ENCODE measurements around the gene BTBD17.

The BTBD17 gene

GRCh38 chr17:74387365-74388218 lies 25.9 kb upstream of the BTBD17 start:
- no peak for DNase-seq (ENCODE audit: low read depth, low spot score)

GRCh38 chr17:74386386-74386785 lies 24.7 kb upstream of the BTBD17 start:
- DNase-seq (ENCODE audit: low read depth, low spot score) = no peak

GRCh38 chr17:74385201-74385600 lies 23.5 kb upstream of the BTBD17 start:
- DNase-seq (ENCODE audit: low read depth, low spot score) = no peak

DNA sequence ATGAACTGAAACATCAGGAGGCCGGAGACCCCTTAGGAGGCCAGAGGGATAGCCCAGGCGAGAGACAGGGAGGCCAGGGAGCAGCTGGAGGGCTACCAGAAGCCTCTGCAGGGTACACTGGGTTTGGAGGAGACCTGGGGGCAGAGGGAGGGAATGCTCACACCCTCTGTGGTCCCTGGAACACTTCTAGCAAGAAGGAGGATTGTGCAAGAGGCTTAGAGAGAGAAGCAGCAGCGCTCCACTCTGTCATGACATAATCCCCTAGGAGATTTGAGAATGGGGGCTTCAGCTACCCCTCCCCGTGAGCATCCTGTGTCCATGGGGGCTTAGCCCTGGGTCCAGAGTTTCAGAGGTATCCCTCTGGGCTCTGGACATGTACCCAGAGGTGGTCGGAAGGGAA lies 21.5 kb upstream of the BTBD17 start:
- no peak for DNase-seq (ENCODE audit: low read depth, low spot score)

DNA sequence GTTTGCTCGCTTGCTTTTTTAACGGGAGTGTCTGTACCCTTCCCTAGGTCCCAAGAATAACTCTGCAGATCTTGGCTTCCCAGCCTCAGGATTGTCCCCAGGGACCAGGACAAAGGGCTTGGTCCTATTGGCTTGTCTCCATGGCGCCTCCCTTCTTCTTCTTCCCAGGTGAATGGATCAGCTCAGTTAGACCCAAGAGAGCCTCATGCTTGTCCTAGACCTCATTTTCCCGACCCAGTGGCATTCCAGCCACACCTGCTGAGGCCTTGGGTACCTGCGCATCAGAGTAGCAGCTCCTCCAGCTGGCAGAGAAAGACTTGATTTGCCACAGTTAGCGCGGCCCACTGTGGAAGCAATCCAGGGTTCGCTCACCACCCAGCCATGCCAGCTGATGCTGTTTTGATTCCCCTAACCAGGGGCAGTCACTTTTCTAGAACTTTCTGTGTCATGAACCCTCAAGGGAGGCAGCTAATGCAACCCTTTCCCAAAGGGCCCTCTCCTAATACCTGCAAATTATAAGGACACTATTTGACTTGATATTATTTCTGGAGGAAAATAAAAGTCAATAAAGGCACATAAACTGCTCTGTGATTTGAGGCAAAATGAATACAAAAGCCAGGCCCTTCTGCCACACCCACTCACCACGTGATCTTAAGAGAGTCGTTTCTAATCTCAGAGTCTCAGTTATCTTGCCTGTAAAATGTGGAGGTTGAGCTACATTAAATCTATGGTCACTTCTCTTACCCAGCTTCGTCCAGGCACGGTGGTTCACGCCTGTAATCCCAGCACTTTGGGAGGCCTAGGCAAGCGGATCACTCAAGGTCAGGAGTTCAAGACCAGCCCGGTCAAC lies 19.5 kb upstream of the BTBD17 start:
- no peak for DNase-seq (ENCODE audit: low read depth, low spot score)

DNA sequence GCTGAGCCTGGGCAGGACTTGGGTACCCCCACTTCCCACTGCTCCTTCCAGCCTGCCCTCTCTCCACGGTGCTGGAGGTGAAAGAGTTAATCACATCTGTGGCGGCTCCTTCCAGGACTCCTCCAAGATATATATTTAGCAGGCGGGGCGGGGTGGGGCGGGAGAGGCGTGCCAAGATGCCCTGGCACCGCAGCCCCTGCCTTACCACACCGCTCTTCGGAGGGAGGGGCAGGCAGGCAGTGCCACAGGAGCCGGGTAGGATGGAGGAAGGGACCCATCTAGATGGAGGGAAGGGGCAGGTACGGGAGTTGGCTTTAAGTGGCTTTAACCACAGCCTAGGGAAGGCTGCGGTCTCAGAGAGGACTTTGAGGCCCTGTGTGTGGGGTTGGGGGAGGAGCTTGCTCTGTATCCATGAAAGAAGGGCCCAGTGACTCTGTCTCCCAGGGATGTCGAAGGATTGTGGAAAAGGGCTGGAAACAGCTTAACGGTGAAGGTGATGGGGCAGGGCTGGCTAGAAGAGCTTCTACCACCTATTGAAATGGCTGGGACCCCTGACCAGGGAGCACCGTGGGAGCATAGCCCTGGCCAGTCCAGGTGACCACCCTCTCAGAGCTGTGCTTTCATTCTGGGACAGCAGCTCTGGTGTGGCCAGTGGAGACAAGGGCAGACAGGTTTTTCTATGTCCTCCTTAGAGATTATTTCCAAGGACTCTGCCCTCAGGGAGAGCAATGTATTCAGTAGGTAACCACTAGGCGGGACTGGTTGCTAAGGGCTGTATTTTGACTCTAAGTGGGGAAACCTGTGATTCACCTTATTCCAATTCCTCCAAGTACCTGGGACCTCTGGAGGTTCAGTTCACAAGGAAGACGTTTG lies 18.7 kb upstream of the BTBD17 start:
- DNase-seq (ENCODE audit: low read depth, low spot score) = no peak

- peak; percentile 79 for DNase-seq (ENCODE audit: low read depth, low spot score)
These were observed 17.9 kb upstream of the BTBD17 start for GRCh38 chr17:74379495-74380085.

GRCh38 chr17:74374858-74375257 lies 13.2 kb upstream of the BTBD17 start:
- DNase-seq (ENCODE audit: low read depth, low spot score) = no peak

DNA sequence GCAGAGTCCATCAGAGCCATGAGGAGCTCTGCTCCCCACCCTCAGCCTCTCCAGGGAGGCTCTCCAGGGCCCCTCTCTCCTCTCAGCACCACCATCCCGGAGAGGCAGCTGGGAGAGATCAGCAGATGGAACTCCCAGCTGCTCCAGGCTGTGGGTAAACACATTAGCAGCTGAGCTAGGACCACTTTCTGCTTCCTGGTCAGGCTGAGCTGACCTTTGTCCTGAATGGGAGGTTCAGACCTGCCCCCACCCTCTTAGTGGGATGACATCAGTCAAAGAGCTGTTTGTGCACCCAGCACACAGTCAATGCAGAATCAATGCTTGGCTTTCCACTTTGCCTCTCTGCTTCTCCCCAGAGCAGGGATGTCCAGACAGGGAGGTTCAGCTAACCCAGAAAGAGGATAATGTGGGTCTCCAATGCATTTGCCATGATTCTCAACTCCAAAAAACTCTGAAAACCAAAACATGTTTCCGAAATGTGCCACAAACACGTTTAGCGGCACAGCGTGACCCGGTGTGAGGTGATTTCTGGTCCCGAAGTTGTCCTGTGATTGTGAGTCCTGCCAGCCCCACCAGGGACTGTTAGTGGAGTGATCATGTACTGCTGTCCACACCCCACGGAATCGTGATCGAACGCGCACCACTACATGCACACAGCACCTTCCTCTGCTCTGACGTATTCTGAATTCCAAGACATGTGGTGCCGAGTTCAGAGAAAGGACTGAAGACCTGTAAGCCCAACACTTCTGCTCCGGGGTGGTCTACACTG lies 12.4 kb upstream of the BTBD17 start:
- DNase-seq (ENCODE audit: low read depth, low spot score) = no peak

DNA sequence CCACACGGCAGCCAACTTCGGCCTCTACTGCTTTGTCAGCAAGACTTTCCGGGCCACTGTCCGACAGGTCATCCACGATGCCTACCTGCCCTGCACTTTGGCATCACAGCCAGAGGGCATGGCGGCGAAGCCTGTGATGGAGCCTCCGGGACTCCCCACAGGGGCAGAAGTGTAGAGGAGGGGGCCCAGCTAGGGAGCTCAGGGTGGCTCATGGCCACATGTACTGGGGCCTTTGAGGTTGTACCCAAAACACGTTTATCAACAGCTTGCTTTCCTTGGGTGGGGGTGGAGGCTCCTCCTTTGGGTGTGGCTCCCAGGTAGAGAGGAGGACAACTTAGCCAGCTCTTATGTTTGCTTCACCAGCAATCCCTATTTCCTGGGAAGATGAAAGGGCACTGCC lies 10.8 kb upstream of the BTBD17 start:
- no peak for DNase-seq (ENCODE audit: low read depth, low spot score)

- no peak for DNase-seq (ENCODE audit: low read depth, low spot score)
These were observed 10.0 kb upstream of the BTBD17 start for GRCh38 chr17:74371653-74372147.

DNA sequence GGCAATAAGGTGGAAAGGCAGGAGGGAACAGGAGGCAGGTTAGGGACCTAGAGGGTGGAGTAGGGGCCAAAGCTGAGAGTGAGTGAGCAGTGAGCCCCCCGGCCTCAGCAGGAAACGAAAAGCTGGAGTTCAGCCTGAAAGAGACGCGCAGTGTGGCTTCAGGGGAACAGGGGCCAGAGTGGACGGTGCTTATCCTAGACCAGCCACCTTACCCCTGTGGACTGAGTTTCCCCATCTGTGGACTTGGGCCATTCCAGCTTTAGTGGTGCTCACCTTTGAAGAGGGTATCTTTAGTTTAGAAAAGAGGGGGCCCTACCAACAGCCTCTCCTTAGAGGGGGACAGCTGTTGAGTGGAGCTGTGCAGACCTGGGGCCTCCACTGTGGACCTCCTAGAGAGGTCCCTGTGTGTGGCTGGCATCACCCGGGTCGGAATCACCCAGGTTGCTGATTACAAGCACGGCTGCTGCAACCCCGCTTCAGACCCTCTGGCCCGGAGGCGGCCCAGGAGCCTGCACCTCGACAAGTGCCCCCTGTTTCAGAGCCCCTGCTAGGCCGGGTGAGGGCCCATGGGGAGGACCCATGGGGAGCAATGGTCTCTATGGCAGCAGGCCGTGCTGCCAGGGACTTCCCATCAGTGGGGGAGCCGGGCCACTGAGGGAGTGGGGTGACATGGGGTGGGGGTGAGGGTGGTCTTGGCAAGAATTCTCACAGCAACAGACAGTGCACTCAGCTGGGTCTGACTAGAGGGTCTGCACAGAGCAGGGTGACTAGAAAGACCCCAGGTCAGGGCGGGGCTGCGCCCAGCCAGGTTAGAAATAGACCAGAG lies 8.2 kb upstream of the BTBD17 start:
- no peak for DNase-seq (ENCODE audit: low read depth, low spot score)

DNA sequence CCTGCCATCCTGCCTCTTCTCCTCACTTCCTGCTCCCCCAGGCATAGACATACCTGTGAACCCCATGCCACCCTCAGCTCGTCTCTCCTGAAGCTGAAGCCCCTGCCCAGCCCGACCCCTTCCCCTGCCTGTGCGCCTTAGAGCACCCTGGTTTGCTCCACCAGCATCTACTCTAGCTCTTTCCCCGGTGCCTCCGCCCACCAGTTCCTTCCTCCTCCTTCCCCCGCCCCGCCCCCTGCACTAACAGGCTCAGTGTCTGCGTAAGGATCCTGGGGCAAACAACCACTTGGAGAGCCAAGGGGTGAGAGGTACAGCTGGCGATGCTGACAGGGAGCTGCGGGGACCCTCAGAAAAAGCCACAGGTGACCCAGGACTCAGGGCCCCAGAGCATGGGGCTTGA lies 7.6 kb upstream of the BTBD17 start:
- DNase-seq (ENCODE audit: low read depth, low spot score) = peak; percentile 16

DNA sequence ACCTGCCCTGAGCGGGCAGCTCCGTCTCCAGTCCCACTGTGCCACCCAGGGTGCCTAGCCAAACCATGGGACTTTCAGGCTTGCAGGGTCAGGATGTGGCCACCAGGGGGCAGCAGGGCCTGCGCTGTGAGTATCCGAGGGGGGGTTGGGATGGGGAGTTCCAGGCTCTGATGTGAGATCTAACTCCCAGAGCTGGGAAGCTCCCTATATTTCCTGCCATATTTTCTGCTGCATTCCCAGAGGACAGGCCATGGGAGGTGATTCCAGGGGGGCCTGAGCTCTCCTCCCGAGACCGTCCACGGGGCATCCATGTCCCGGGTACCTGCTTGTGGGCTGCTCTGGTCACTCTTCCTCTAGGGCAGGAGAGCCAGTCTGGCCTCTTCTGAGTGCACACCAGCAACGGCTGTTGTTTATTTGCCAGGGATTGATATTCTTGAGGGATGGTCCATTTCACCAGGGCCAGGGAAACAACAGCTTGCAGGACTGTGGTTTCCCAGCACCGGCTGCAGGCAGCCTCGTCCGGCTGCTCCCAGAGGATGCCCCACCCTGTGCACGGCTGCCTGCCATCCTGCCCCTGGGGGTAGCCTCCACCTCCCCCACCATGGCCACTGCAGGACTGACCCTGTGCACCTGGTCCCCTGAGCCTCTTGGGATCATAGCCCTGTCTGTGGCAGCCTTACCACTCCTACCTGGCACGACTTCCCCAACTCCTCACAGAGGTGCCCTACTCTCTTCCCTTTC lies 6.8 kb upstream of the BTBD17 start:
- DNase-seq (ENCODE audit: low read depth, low spot score) = peak; percentile 53

DNA sequence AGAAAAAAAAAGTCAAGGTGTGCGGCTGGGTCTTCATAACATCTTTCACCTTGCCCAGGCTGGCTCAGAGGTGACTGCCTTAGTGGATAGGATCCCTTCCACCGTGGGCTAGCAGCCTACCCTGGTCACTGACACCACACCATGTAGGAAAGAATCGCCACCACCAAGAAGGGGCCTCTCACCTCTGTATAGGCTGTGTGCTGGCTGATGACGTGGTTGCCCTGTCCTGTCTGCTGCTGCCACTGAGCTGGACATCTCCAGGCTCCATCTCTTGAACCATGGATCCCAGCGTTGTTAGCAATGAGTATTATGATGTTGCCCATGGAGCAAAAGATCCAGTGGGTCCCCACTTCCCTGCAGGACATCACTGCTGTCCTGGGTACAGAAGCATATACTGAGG lies 5.5 kb upstream of the BTBD17 start, which contains the start of gene GPR142:
TSS of gene GPR142 (plus strand) at position 301 of the 400 bp plus-strand sequence. CDS start 2,035 bp downstream, outside the sequence.
- no peak for DNase-seq (ENCODE audit: low read depth, low spot score)

DNA sequence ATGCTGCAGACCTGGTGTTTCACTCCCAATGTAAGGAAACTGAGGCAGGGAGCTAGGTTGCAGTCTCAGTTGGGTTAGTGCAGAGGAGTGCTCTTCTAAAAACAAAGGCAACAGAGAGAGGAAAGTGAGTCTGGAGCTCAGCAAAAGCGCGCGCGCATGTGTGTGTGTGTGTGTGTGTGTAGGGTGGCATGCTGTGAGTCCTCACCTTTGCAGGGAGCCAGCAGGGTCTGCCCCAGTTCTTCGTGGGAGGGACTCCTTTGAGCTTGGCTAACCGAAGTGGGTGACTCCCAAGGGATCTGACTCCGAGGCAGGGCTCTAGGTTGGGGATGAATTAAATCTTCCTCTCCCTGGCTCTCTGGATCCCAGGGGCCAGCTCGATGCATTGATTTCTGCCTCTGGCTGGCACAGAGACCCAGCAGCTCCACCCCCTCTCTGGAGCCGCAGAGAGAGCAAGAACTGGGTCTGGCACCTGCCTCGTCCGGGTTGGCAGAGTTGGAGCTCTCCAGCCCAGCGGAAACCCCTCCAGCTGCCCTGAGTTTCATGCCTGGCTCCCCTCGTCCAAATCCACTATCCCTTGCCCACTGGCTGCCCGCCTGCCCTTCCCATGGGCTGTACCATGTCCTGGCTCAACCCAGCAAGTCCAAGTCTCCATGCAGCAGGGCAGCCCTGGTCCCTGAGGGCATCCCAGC lies 1.3 kb upstream of the BTBD17 start:
- no peak for DNase-seq (ENCODE audit: low read depth, low spot score)

DNA sequence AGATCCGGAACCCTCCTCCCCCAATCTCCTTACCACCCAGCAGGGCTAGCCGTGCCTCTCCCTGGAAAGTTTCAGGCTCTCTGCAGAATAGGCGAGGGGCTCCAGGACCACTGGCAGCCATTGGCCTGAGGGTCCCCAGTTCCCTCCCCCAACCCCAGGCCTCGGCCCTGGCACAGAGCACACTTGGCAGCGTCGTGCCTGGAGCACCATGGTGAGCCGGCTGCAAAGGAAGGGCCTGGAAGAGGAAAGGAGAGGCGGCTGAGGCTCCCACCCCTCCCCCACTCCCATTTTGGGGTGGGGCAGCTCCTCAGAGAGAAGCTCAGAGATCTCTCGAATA lies 369 bp upstream of the BTBD17 start:
- no peak for DNase-seq (ENCODE audit: low read depth, low spot score)

GRCh38 chr17:74360899-74361229 lies 804 bp downstream of the BTBD17 start:
- DNase-seq (ENCODE audit: low read depth, low spot score) = no peak
